NCI-H1105 (cell line): ENCODE data around the gene RANBP10.
"Not testable (repeated sequence)": the region's sequence is repeated elsewhere in the genome, so short reads cannot be mapped to it uniquely, and the experiment has no call there.

Source experiments
- DNase-seq: peaks from one replicate; lab custom pipeline; 2025; lab: John Stamatoyannopoulos, UW

The RANBP10 gene

GRCh38 chr16:67713647-67714273 lies 92.6 kb downstream of the RANBP10 start:
- no peak for DNase-seq

DNA sequence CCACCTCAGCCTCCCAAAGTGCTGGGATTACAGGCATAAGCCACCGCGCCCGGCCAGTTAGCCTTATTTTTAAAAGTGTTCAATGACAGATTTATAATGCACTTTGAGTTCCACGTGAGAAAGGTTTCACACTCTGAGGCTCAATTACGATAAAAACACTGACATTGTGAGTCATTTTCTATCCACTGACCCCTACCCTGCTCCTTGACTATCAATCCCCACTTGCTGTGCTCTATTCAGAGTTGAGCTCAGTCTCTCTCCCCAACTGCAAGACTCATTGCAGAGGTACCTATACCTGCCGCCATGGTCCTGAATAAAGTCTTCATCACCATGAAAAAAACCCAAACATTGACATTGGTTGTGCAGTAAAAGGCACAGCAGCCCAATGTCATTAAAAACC lies 95.8 kb downstream of the RANBP10 start:
- no peak for DNase-seq

GRCh38 chr16:67709050-67709449 lies 97.3 kb downstream of the RANBP10 start:
- DNase-seq: no peak

- no peak for DNase-seq
Measured at GRCh38 chr16:67708368-67708771, 98.0 kb downstream of the RANBP10 start.

- DNase-seq: no peak
Measured at GRCh38 chr16:67707790-67708189, 98.6 kb downstream of the RANBP10 start.

GRCh38 chr16:67707210-67707609 lies 99.2 kb downstream of the RANBP10 start:
- DNase-seq: no peak

GRCh38 chr16:67704110-67704509 lies 102.2 kb downstream of the RANBP10 start:
- DNase-seq: no peak

DNA sequence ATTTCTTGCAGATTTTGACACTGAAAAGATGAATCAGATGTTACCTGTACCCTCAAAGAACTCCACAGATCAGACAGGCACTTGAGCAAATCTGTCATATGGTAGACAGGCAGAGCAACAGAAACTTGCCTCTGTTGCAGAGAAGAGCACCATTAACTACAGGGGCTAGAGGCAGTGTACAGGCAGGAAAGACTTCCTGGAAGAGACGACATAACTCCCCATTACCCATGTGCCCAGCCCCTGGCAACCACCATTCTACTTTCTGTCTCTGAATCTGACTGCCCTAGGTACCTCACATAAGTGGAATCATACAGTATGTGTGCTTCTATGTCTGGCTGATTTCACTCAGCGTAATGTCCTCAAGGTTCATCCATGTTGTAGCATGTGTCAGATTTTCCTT lies 102.7 kb downstream of the RANBP10 start:
- DNase-seq: no peak

DNA sequence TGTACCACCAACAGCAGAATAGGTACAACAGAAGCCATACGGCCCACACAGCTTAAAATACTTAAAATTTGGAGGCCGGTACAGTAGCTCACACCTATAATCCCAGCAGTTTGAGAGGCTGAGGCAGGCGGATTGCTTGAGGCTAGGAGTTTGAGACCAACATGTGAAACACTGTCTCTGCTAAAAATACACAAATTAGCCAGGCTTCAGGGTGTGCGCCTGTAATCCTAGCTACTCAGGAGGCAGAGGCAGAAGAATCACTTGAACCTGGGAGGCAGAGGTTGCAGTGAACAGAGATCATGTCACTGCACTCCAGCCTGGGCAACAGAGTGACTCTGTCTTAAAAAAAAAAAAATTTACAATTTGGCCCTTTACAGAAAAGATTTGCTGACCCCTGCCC lies 104.2 kb downstream of the RANBP10 start:
- DNase-seq: no peak

DNA sequence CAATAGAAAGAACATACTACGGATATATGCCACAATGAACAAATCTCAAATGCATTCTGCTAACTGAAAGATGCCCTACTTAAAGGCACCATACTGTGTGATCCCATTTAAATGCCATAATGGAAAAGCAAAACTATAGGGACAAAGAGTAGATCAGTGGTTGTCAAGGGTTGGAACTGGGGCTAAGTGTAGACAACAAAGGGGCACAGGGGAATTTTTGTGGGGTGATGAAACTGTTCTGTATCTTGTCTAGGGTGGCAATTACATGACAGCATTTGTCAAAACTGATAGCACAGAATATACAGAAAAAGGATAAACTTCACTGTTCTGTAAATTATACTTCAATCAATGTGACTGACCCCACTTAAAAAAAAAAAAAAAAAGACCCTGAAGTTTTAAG lies 104.9 kb downstream of the RANBP10 start:
- no peak for DNase-seq

DNA sequence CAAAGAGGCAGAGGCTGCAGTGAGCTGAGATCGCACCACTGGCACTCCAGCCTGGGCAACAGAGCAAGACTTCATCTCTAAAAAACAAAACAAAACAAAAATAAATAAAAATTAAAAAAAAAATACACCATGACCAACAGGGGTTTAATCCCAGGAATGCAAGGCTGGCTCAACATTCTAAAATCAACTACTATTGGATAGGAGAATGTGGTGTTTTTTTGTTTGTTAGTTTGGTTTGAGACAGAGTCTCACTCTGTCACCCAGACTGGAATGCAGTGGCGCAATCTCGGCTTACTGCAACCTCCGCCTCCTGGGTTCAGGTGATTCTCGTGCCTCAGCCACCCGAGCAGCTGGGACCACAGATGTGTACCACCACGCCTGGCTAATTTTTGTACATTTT lies 107.1 kb downstream of the RANBP10 start:
- no peak for DNase-seq

DNA sequence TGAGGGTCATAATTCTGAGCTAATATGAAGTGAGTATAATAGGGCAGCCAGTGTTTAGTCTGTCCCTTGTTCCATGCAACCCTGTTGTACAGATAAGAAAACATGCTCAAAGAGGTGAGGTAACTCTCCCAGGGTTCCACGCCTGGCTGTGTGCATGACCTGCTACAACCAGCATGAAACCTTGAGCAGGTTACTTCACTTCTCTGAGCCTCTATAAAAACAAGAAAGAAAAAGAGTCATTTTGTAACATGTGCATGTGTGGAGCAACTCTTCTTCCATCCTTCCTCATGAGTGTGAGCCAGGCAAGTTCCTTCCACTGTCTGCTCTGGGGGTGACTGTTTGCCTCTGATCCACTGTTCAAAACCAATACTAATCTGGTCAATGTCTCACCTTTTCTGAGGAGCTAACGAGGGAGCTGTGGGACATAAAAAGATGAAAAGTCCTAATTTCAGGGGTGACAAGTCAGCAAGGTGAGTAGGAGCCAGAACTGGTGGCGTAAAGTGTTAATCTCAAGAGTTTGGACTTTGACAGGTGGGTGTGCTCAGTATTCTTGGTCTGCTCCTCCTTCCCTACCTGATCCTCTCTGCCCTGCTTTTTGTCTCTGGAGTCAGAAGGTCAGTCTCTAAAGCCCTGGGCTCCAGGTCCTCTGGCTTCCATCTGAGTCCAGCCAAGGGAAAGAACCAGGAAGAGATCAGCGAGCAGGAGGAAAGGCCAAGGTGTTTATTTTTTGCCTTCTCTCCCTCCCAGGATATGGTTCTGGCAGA lies 108.8 kb downstream of the RANBP10 start:
- DNase-seq: no peak

GRCh38 chr16:67694611-67695010 lies 111.7 kb downstream of the RANBP10 start:
- DNase-seq: no peak

- DNase-seq: not testable (repeated sequence)
Measured at GRCh38 chr16:67693517-67694285, 112.7 kb downstream of the RANBP10 start.

- DNase-seq: no peak
Measured at GRCh38 chr16:67685388-67686112, 120.8 kb downstream of the RANBP10 start.

- no peak for DNase-seq
Measured at GRCh38 chr16:67683767-67684166, 122.6 kb downstream of the RANBP10 start.

GRCh38 chr16:67679935-67680897 lies 126.1 kb downstream of the RANBP10 start:
- DNase-seq: no peak

GRCh38 chr16:67678354-67679023 lies 127.9 kb downstream of the RANBP10 start:
- DNase-seq: no peak

- DNase-seq: no peak
Measured at GRCh38 chr16:67677712-67678111, 128.6 kb downstream of the RANBP10 start.

GRCh38 chr16:67676939-67677338 lies 129.4 kb downstream of the RANBP10 start:
- DNase-seq: no peak

DNA sequence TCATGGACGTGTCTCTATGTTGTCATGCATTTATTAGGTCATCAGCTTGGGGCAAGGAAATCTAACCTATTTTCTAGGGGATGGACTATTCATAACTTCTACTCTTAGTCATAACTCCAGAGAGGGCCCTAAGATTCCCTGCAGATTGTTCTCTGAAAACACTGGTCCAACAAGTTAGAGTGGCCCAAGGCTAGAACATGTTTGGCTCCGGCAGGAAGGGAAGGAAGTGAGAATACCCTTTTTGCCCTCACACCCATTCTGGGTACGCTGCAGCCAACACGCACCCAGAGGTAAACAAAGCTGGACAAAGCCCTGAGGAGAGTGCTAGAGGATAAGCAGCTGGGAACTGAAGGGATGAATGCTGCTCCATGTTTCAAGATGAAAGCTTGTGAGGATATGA lies 129.8 kb downstream of the RANBP10 start:
- no peak for DNase-seq
